Fibroblast of skin of left quadriceps (primary cell): Measurements from ENCODE around the gene OPN1SW.
A peak's percentile ranks its signal among the peaks of the same experiment; 100 is the strongest.

ENCODE experiments used
- DNase-seq, 2 experiments: peaks; one replicate each; pipeline ENCODE4 v3.0.0-alpha.2; 2013; ENCODE audit warnings: low read depth in 2 of 2

Gene OPN1SW

GRCh38 chr7:128793181-128793547 is 17.6 kb upstream of the OPN1SW start:
- DNase-seq: no peak

- no peak for DNase-seq
Measured at GRCh38 chr7:128792471-128793180, 17.0 kb upstream of the OPN1SW start.

GRCh38 chr7:128791972-128792327 is 16.4 kb upstream of the OPN1SW start:
- no peak for DNase-seq

GRCh38 chr7:128791121-128791971 is 15.8 kb upstream of the OPN1SW start, which contains the start of gene CCDC136:
CCDC136 (plus strand) TSS chr7:128791968; CDS start chr7:128792412, 444 bp downstream.
- peak in 1 of 2 experiments; percentile 20 for DNase-seq

GRCh38 chr7:128790315-128791041 is 14.9 kb upstream of the OPN1SW start:
- DNase-seq: no peak

GRCh38 chr7:128788446-128789412 is 13.1 kb upstream of the OPN1SW start:
- no peak for DNase-seq

- no peak for DNase-seq
Measured at GRCh38 chr7:128785738-128786137, 10.1 kb upstream of the OPN1SW start.

GRCh38 chr7:128783143-128783861 is 7.7 kb upstream of the OPN1SW start:
- peak; percentile 85 to 87 for DNase-seq

GRCh38 chr7:128781851-128782250 is 6.3 kb upstream of the OPN1SW start:
- no peak for DNase-seq

GRCh38 chr7:128781126-128781525 is 5.5 kb upstream of the OPN1SW start:
- peak; percentile 69 for DNase-seq

- DNase-seq: no peak
Measured at GRCh38 chr7:128778946-128779345, 3.4 kb upstream of the OPN1SW start.

- no peak for DNase-seq
Measured at GRCh38 chr7:128777156-128778123, 1.8 kb upstream of the OPN1SW start.

- no peak for DNase-seq
Measured at GRCh38 chr7:128774921-128775320, 673 bp downstream of the OPN1SW start.

- no peak for DNase-seq
Measured at GRCh38 chr7:128774029-128774689, 1.4 kb downstream of the OPN1SW start.

- DNase-seq: no peak
Measured at GRCh38 chr7:128773604-128774003, 2.0 kb downstream of the OPN1SW start.

- no peak for DNase-seq
Measured at GRCh38 chr7:128770233-128770632, 5.4 kb downstream of the OPN1SW start.

GRCh38 chr7:128767475-128768110 is 8.0 kb downstream of the OPN1SW start:
- no peak for DNase-seq

- DNase-seq: no peak
Measured at GRCh38 chr7:128763541-128763940, 12.1 kb downstream of the OPN1SW start.
